ENCODE data around the gene ZNF383.
"Not testable (repeated sequence)": the region's sequence is repeated elsewhere in the genome, so short reads cannot be mapped to it uniquely, and the experiment has no call there.

DNA sequence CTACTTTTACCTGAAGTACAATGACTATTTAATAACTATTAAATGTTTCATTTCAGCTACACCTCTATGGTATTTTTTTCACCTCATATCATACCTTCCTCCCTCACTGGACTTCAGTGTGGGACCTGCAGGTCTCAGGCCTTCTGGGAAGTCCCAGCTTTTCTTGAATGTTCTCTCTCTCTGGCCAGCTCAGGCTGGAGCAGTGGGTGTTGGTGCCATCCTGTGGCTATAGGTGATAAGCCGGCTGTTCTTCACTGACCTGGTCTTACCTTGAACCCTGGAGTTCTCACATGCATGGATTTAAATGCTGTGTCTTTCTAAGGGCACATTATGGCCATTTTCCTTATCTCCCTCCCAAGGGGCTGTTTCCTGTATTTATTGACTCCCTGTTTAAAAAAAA is 45.0 kb downstream of the ZNF383 start:
- TF ChIP-seq, protein P1, sequence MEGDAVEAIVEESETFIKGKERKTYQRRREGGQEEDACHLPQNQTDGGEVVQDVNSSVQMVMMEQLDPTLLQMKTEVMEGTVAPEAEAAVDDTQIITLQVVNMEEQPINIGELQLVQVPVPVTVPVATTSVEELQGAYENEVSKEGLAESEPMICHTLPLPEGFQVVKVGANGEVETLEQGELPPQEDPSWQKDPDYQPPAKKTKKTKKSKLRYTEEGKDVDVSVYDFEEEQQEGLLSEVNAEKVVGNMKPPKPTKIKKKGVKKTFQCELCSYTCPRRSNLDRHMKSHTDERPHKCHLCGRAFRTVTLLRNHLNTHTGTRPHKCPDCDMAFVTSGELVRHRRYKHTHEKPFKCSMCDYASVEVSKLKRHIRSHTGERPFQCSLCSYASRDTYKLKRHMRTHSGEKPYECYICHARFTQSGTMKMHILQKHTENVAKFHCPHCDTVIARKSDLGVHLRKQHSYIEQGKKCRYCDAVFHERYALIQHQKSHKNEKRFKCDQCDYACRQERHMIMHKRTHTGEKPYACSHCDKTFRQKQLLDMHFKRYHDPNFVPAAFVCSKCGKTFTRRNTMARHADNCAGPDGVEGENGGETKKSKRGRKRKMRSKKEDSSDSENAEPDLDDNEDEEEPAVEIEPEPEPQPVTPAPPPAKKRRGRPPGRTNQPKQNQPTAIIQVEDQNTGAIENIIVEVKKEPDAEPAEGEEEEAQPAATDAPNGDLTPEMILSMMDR (conservative IDR thresholded peaks at IDR 0.05): not testable (repeated sequence)
- not testable (repeated sequence) for TF ChIP-seq EZH2 (IDR thresholded peaks at IDR 0.05; ENCODE audit: low read depth)
